ENCODE measurements around the gene KMT2E. TPM values are rescaled to one million over a fixed set of nuclear protein-coding genes. Genes with fewer than 3 reads are reported as not detected.
A peak's percentile ranks its signal among the peaks of the same experiment; 100 is the strongest.

KMT2E gene
- total RNA-seq, 1 experiment from 2014 or later: 38.2 TPM

DNA sequence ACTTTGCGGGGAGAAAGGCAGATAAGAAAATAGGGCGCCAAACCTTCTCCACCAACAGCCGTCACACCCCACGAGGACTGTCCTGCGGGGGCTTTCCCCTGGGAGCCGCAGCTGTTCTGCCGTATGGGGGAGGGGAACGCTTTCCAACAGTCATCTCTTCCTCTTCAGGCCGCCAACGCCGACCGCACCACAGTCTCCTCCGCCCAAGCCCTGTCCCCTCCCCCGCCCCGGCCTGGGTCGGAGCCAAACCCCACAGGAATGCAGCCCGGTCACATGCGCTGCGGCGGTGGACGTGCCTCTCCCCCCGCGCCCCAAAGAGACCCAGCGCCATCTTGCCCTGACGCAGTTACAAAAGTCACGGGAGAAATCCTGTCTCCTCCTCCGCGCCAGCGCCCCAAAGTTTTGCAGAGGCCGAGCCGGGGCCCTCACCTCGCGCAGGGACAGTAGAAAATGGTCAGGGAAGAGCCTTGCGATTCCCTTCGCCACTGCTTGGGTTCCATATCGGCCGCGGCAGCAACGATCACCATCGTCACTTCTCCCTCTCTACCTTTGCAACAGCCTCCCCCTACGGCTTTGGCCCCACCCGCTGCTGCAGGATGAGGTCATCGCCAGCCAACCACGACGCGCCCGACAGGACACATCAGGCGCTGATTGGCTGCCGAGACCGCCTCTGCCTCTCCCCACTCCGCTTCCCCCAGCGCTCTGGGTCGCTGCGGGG, 1.3 kb upstream of the KMT2E start:
- Histone ChIP-seq H3K56ac (ENCODE audit: insufficient read length, low read depth, low read length) (peak overlapping the region; percentile 98), H2AFZ (ENCODE audit: low read length) (no peak overlapping the region), H3K79me2 (ENCODE audit: insufficient read depth, low read length) (peaks cover 62% of the 10 kb centered on the region), H2BK20ac (ENCODE audit: low read depth, low read length, poor library complexity, severe bottlenecking) (no peak overlapping the region), H3T11ph (ENCODE audit: low read length) (peak overlapping the region; percentile 98), H3K14ac (ENCODE audit: insufficient read depth, low read length) (peak overlapping the region; percentile 100), H2BK5ac (ENCODE audit: insufficient read length, low read length) (peak overlapping the region; percentile 31), H3K18ac (ENCODE audit: insufficient read length, low read depth, low read length) (peak overlapping the region; percentile 100), H3K4me2 (ENCODE audit: insufficient read depth, insufficient read length, low read length) (peak overlapping the region; percentile 89), H3K9ac (ENCODE audit: extremely low read depth, insufficient read length, low read length) (peak overlapping the region; percentile 97), H4K20me1 (ENCODE audit: control insufficient read depth, insufficient read depth, insufficient read length) (no peaks in the 10 kb centered on the region), H2BK12ac (ENCODE audit: insufficient read length, low read depth, low read length) (no peak overlapping the region), H2AK5ac (ENCODE audit: insufficient read length, low read length) (no peak overlapping the region), H3K4ac (ENCODE audit: low read depth, low read length) (peak overlapping the region; percentile 69; the same call in 1 of the 2 replicates), H3K27ac (ENCODE audit: insufficient read length, low read depth, low read length) (peak overlapping the region; percentile 99), H3K27me3 (ENCODE audit: insufficient read depth, low read length) (no peaks in the 10 kb centered on the region), H4K8ac (replicated peaks; ENCODE audit: insufficient read length, low read depth, low read length) (no peak overlapping the region), H2BK120ac (ENCODE audit: low read depth, low read length, poor library complexity, severe bottlenecking) (peak overlapping the region; percentile 99), H4K5ac (ENCODE audit: insufficient read length, low read depth, low read length) (peak overlapping the region; percentile 100), H3K9me3 (ENCODE audit: control insufficient read depth, low read depth, low read length) (no peaks in the 10 kb centered on the region), H3K79me1 (ENCODE audit: insufficient read depth, low read depth, low read length, poor library complexity, severe bottlenecking) (no peaks in the 10 kb centered on the region), H3K23ac (ENCODE audit: insufficient read length, low read depth, low read length) (no peak overlapping the region), H3K23me2 (ENCODE audit: insufficient read length, low read depth, low read length, poor library complexity, severe bottlenecking) (peaks cover 7% of the 10 kb centered on the region), H3K4me1 (ENCODE audit: insufficient read depth, low read length) (no peaks in the 10 kb centered on the region; the same call in 1 of the 2 replicates), H4K91ac (ENCODE audit: insufficient read length, low read depth, low read length) (peak overlapping the region; percentile 97), H2BK15ac (ENCODE audit: low read depth, low read length) (no peak overlapping the region)
- TF ChIP-seq, protein P1, sequence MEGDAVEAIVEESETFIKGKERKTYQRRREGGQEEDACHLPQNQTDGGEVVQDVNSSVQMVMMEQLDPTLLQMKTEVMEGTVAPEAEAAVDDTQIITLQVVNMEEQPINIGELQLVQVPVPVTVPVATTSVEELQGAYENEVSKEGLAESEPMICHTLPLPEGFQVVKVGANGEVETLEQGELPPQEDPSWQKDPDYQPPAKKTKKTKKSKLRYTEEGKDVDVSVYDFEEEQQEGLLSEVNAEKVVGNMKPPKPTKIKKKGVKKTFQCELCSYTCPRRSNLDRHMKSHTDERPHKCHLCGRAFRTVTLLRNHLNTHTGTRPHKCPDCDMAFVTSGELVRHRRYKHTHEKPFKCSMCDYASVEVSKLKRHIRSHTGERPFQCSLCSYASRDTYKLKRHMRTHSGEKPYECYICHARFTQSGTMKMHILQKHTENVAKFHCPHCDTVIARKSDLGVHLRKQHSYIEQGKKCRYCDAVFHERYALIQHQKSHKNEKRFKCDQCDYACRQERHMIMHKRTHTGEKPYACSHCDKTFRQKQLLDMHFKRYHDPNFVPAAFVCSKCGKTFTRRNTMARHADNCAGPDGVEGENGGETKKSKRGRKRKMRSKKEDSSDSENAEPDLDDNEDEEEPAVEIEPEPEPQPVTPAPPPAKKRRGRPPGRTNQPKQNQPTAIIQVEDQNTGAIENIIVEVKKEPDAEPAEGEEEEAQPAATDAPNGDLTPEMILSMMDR (conservative IDR thresholded peaks at IDR 0.05): no peak
- H3K36me3 Mint-ChIP-seq (ENCODE audit: insufficient read depth in 1 of 3, low read depth in 3 of 3): peaks cover 13 to 34% (median 21%) of the 10 kb centered on the region in 3 experiments
- peak overlapping the region; percentile 100 for H3K27ac Mint-ChIP-seq
- peak overlapping the region; percentile 99 to 100 for H3K4me3 Mint-ChIP-seq
- no CpG with 5 or more reads among the region's 54 CpGs for WGBS (ENCODE audit: extremely low coverage, insufficient read length, low lambda C conversion rate)
- H3K4me1 Mint-ChIP-seq: peaks cover 34 to 42% of the 10 kb centered on the region in 2 experiments
- DNase-seq: peak; percentile 98
- peaks cover 2 to 6% of the 10 kb centered on the region in 2 experiments; a peak in 4 of 5 replicates for H3K9me3 Mint-ChIP-seq
- H3K27me3 Mint-ChIP-seq (ENCODE audit: low read depth): no peaks in the 10 kb centered on the region; the same call in 1 of the 2 replicates
